H1 (cell line): ENCODE measurements around the gene MAP4. TPM values are rescaled to one million over a fixed set of nuclear protein-coding genes. Genes with fewer than 3 reads are reported as not detected.

Experiments
- CTCF ChIA-PET: fragments of 300-600 bp; sonication (Branson Sonifier 250); formaldehyde crosslinking; loops from one replicate; lab custom pipeline; 2021; ENCODE audit not compliant: partially characterized antibody; lab: Charles Lee
- POLR2A ChIA-PET: fragments of 300-600 bp; sonication (Branson Sonifier 250); formaldehyde crosslinking; loops from one replicate; lab custom pipeline; 2021; ENCODE audit warnings: inconsistent platforms; ENCODE audit not compliant: partially characterized antibody; lab: Charles Lee
- DNase-seq, 2 experiments: peaks; one replicate each; pipeline versions ENCODE4 v3.0.0 to v3.0.0-alpha.2; 2010 to 2022; ENCODE audit warnings: low spot score in 2 of 2, low read depth in 1 of 2, mixed read lengths in 1 of 2
- FAIRE-seq: peaks from 2 replicates; lab custom pipeline; 2011; peaks lifted over from hg19 to GRCh38; lab: Jason Lieb, UNC
- H2AFZ ChIP-seq: 2 replicates; pipeline ENCODE4 v1.8.1; 2012; ENCODE audit warnings: low read length, inconsistent platforms
- H2AK5ac ChIP-seq: 2 replicates; pipeline ENCODE4 v1.6.1; 2013; ENCODE audit warnings: low read depth, low read length
- H2BK120ac ChIP-seq: replicated peaks from 2 replicates; pipeline ENCODE3; 2013; ENCODE audit warnings: low read depth, low read length, inconsistent platforms
- H2BK12ac ChIP-seq: 2 replicates; pipeline ENCODE4 v1.6.1; 2013; ENCODE audit warnings: low read depth, low read length
- H2BK15ac ChIP-seq: 2 replicates; pipeline ENCODE4 v1.6.1; 2013; ENCODE audit warnings: low read length
- H2BK20ac ChIP-seq: 2 replicates; pipeline ENCODE4 v1.6.1; 2013; ENCODE audit warnings: low read length
- H2BK5ac ChIP-seq: 2 replicates; pipeline ENCODE4 v1.6.1; 2013; ENCODE audit warnings: low read depth, low read length
- H3K14ac ChIP-seq: 2 replicates; pipeline ENCODE4 v1.6.1; 2013; ENCODE audit warnings: inconsistent platforms; ENCODE audit not compliant: insufficient read length
- H3K18ac ChIP-seq: 2 replicates; pipeline ENCODE4 v1.6.1; 2013; ENCODE audit warnings: low read length; ENCODE audit errors: extremely low read depth
- H3K23ac ChIP-seq: 2 replicates; pipeline ENCODE4 v1.6.1; 2013; ENCODE audit warnings: inconsistent platforms; ENCODE audit not compliant: insufficient read length
- H3K23me2 ChIP-seq: 2 replicates; pipeline ENCODE4 v1.6.1; 2013; ENCODE audit warnings: low read depth, low read length
- H3K27ac ChIP-seq: 2 replicates; pipeline ENCODE4 v1.6.1; 2011; ENCODE audit warnings: low read depth, low read length, inconsistent platforms
- H3K27me3 ChIP-seq, 4 experiments: replicated peaks in 1 of 4; 1 replicate in 1 of 4; 2 replicates in 3 of 4; pipeline versions ENCODE4 v1.6.1 to v1.8.1; 2011 to 2013; ENCODE audit warnings: low read length in 3 of 4, mild to moderate bottlenecking in 3 of 4, inconsistent platforms in 2 of 4, mixed read lengths in 2 of 4, moderate library complexity in 1 of 4; ENCODE audit not compliant: control insufficient read depth in 3 of 4, insufficient read depth in 3 of 4; ENCODE audit errors: extremely low read depth in 1 of 4
- H3K36me3 ChIP-seq, 4 experiments: 2 replicates each; pipeline versions ENCODE4 v1.6.1 to v1.8.1; 2011 to 2013; ENCODE audit warnings: mild to moderate bottlenecking in 4 of 4, low read length in 3 of 4, moderate library complexity in 2 of 4, control low read depth in 1 of 4, inconsistent platforms in 1 of 4; ENCODE audit not compliant: insufficient read depth in 4 of 4, control insufficient read depth in 2 of 4
- H3K4ac ChIP-seq: replicated peaks from 2 replicates; pipeline ENCODE3; 2013; ENCODE audit warnings: low read length, low read depth, mixed read lengths, inconsistent platforms; ENCODE audit not compliant: insufficient read length
- H3K4me1 ChIP-seq, 4 experiments: replicated peaks in 1 of 4; 1 replicate in 1 of 4; 2 replicates in 3 of 4; pipeline versions ENCODE4 v1.6.1 to v1.8.1; 2011 to 2013; ENCODE audit warnings: low read length in 3 of 4, inconsistent platforms in 2 of 4, mixed read lengths in 1 of 4; ENCODE audit not compliant: insufficient read depth in 4 of 4, control insufficient read depth in 3 of 4
- H3K4me2 ChIP-seq, 2 experiments: 2 replicates each; pipeline versions ENCODE4 v1.6.1 to v1.8.1; 2011 to 2013; ENCODE audit warnings: low read depth in 2 of 2, low read length in 2 of 2, control low read depth in 1 of 2, inconsistent platforms in 1 of 2, mild to moderate bottlenecking in 1 of 2; ENCODE audit not compliant: insufficient read depth in 1 of 2
- H3K4me3 ChIP-seq, 4 experiments: fragments of 200-600, 300-600 bp in 1 of 4; sonication (generic), shearing (Covaris generic), sonication (Bioruptor Twin) in 1 of 4; 2 replicates each; pipeline versions ENCODE4 v1.5.1 to v1.8.1; 2011 to 2016; ENCODE audit warnings: low read length in 4 of 4, low read depth in 3 of 4, control low read depth in 2 of 4, inconsistent platforms in 2 of 4, mild to moderate bottlenecking in 2 of 4, mixed read lengths in 1 of 4, moderate library complexity in 1 of 4; ENCODE audit not compliant: insufficient read depth in 2 of 4; ENCODE audit errors: extremely low read depth in 1 of 4
- H3K56ac ChIP-seq: replicated peaks from 2 replicates; pipeline ENCODE3; 2013; ENCODE audit warnings: low read depth, mild to moderate bottlenecking, mixed read lengths, low read length, inconsistent platforms; ENCODE audit not compliant: insufficient read length
- H3K79me1 ChIP-seq: 2 replicates; pipeline ENCODE4 v1.6.1; 2013; ENCODE audit warnings: low read depth, low read length, control low read depth
- H3K79me2 ChIP-seq, 2 experiments: 2 replicates each; pipeline versions ENCODE4 v1.6.1 to v1.8.1; 2012 to 2013; ENCODE audit warnings: low read length in 2 of 2, mild to moderate bottlenecking in 2 of 2, inconsistent platforms in 1 of 2; ENCODE audit not compliant: insufficient read depth in 2 of 2, control insufficient read depth in 1 of 2
- H3K9ac ChIP-seq, 4 experiments: replicated peaks in 1 of 4; 1 replicate in 1 of 4; 2 replicates in 3 of 4; pipeline versions ENCODE4 v1.6.1 to v1.8.1; 2011 to 2013; ENCODE audit warnings: low read depth in 3 of 4, low read length in 3 of 4, control low read depth in 2 of 4, mild to moderate bottlenecking in 2 of 4, moderate library complexity in 2 of 4, inconsistent platforms in 1 of 4; ENCODE audit errors: extremely low read depth in 1 of 4
- H3K9me3 ChIP-seq, 2 experiments: 2 replicates each; pipeline versions ENCODE4 v1.6.1 to v1.8.1; 2012 to 2013; ENCODE audit warnings: mild to moderate bottlenecking in 2 of 2, moderate library complexity in 2 of 2, control low read depth in 1 of 2, inconsistent platforms in 1 of 2, low read depth in 1 of 2, low read length in 1 of 2, mixed read lengths in 1 of 2; ENCODE audit not compliant: insufficient read depth in 2 of 2
- H4K20me1 ChIP-seq, 2 experiments: replicated peaks in 1 of 2; 2 replicates each; pipeline versions ENCODE3 to v1.8.1; 2011 to 2013; ENCODE audit warnings: inconsistent platforms in 2 of 2, low read length in 2 of 2, mild to moderate bottlenecking in 1 of 2; ENCODE audit not compliant: insufficient read depth in 2 of 2, control insufficient read depth in 1 of 2
- H4K5ac ChIP-seq: 2 replicates; pipeline ENCODE4 v1.6.1; 2013; ENCODE audit warnings: low read length, low read depth, mixed read lengths, inconsistent platforms; ENCODE audit not compliant: insufficient read length
- H4K8ac ChIP-seq: 2 replicates; pipeline ENCODE4 v1.8.0; 2013; ENCODE audit warnings: mild to moderate bottlenecking, moderate library complexity, low read length, inconsistent platforms; ENCODE audit not compliant: insufficient read depth; ENCODE audit errors: extremely low read depth
- H4K91ac ChIP-seq: replicated peaks from 2 replicates; pipeline ENCODE3; 2013; ENCODE audit warnings: low read length, mixed read lengths, inconsistent platforms; ENCODE audit not compliant: insufficient read length
- BACH1 ChIP-seq: IDR thresholded peaks from 2 replicates; pipeline ENCODE4 v1.6.1; 2012; ENCODE audit warnings: low read length, improper control_type of control experiment
- CEBPB ChIP-seq: IDR thresholded peaks from 2 replicates; pipeline ENCODE4 v1.6.1; 2012; ENCODE audit warnings: low read depth, low read length
- CHD1 ChIP-seq: IDR thresholded peaks from 2 replicates; pipeline ENCODE4 v1.6.1; 2012; ENCODE audit warnings: low read depth, low read length, improper control_type of control experiment
- CHD2 ChIP-seq: IDR thresholded peaks from 2 replicates; pipeline ENCODE4 v1.6.1; 2012; ENCODE audit warnings: low read length, improper control_type of control experiment
- EP300 ChIP-seq, 2 experiments: IDR thresholded peaks; 1 replicate in 1 of 2; 2 replicates in 1 of 2; pipeline ENCODE4 v1.6.1; 2011 to 2012; ENCODE audit warnings: low read depth in 2 of 2, low read length in 2 of 2, mild to moderate bottlenecking in 2 of 2, borderline replicate concordance in 1 of 2, inconsistent platforms in 1 of 2, moderate library complexity in 1 of 2
- SP2 ChIP-seq: IDR thresholded peaks from 2 replicates; pipeline ENCODE4 v1.6.1; 2012; ENCODE audit warnings: mild to moderate bottlenecking, low read length, inconsistent platforms
- SP4 ChIP-seq: IDR thresholded peaks from 2 replicates; pipeline ENCODE4 v1.6.1; 2012; ENCODE audit warnings: low read length, inconsistent platforms
- YY1 ChIP-seq: IDR thresholded peaks from 2 replicates; pipeline ENCODE4 v1.6.1; 2011; ENCODE audit warnings: low read depth, mild to moderate bottlenecking, low read length
- WGBS, 2 experiments: shearing (Covaris generic) in 1 of 2; methylation state at CpG; one replicate each; pipeline versions ENCODE4 v1.1.6 to v1.1.7; 2013 to 2015; ENCODE audit warnings: low lambda C conversion rate in 2 of 2, mixed read lengths in 2 of 2, inconsistent platforms in 1 of 2, low coverage in 1 of 2, missing lambda C conversion rate in 1 of 2; ENCODE audit not compliant: insufficient replicate concordance in 2 of 2, insufficient coverage in 1 of 2, insufficient read length in 1 of 2; ENCODE audit errors: extremely low coverage in 1 of 2, missing lambda C conversion rate in 1 of 2; 5-methylcytosine and 5-hydroxymethylcytosine counted together
- polyA plus RNA-seq, 7 experiments: library from polyadenylated mRNA; depleted of rRNA in 3 of 7; stranded (reverse) in 5 of 7; unstranded in 2 of 7; fragments of >200 nt in 5 of 7; fragments of 200-250 nt in 2 of 7; gene quantifications; 1 replicate in 5 of 7; 2 replicates in 1 of 7; 4 replicates in 1 of 7; pipeline versions ENCODE4 v1.2.1 to v1.2.3, GENCODE V29; 2011 to 2013; ENCODE audit warnings: missing spikeins in 2 of 7, mixed read lengths in 2 of 7
- total RNA-seq: library from RNA; stranded (reverse); fragmentation: NEBNext Ultra II Directional; extraction: Animal tissue kit (Norgen Biotek cat#: 25700); gene quantifications from 2 replicates; pipeline ENCODE4 v1.2.1, GENCODE V29; 2021

Gene MAP4
- total and polyA plus RNA-seq, 2 of the 8 experiments (the other 6 are each of a cell fraction or from before 2014, with no cell fraction given) = 67.0 to 179 TPM

DNA sequence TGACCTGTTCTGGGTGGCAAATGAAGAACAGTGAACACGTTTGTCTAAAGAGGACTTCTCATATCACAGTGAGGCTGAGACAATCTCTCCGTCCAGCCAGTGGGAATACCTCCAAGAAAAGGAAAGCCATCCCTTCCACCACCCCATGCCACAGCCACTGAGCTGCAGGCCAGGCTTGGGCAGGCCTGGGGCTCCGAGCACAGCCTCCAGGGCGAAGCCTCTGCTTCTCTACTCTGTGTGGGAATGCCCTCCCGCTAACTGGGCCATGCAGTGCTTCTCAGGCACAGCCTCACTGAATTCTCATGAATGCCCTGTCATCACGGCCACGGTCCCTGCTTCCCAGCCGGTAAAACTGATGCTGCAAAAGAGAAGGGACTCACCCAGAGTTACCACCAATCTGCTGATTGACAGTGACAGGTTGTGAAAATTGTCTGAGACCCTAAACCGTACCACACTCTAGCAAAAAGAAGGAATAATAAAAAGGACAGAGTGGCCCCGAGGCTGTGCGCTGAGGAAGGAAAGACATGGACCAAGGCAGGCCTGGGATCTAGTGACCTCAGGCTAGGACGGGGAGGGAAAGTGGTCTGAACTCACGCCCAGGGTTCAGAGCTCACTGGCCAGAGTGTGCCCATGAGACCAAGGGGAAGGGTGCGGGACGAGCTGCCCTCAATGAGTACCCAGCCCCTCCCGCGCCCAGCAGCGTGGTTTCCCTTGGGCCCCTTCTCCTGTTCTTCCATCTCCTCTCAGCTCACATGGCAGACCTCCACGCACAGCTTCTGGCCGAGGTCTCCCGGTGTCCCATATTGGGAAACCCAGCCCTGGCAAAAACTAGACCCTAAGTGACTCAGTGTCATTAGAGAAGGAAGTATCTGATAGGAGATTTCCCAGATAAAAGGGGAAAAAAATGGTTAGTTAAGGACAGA, 160.5 kb downstream of the MAP4 start:
- Histone ChIP-seq H3K4me3 (no peak overlapping the region), H3K27ac (no peak overlapping the region), H3K14ac (no peak overlapping the region), H3K79me1 (no peaks in the 10 kb centered on the region), H3K9me3 (no peaks in the 10 kb centered on the region), H3K27me3 (no peaks in the 10 kb centered on the region), H3K23me2 (no peaks in the 10 kb centered on the region; the same call in 1 of the 2 replicates), H4K20me1 (peaks cover 2 to 15% of the 10 kb centered on the region in 2 experiments), H3K36me3 (peaks cover 15 to 43% (median 26%) of the 10 kb centered on the region in 4 experiments; a peak in 6 of 8 replicates), H4K8ac (no peak overlapping the region), H3K23ac (no peak overlapping the region), H3K4ac (no peak overlapping the region), H2BK20ac (no peak overlapping the region), H2BK5ac (no peak overlapping the region), H2AFZ (no peak overlapping the region), H3K18ac (no peak overlapping the region), H4K91ac (no peak overlapping the region), H3K4me1 (no peaks in the 10 kb centered on the region), H3K4me2 (no peak overlapping the region), H3K9ac (no peak overlapping the region), H2BK15ac (no peak overlapping the region), H2BK12ac (no peak overlapping the region), H2BK120ac (no peak overlapping the region), H4K5ac (no peak overlapping the region), H3K56ac (no peak overlapping the region), H3K79me2 (no peaks in the 10 kb centered on the region), H2AK5ac (no peak overlapping the region)
- FAIRE-seq (no peak), DNase-seq (no peak)
- whole genome bisulfite sequencing, 2 experiments = 94% methylated on average over 21 of the region's 21 CpGs; no CpG with 5 or more reads in 1 of the 2 experiments
- TF ChIP-seq CHD1 (no peak), SP2 (no peak), SP4 (no peak), YY1 (no peak), CHD2 (no peak), CEBPB (no peak), EP300 (IDR thresholded peaks at IDR 0.05; ENCODE audit: borderline replicate concordance in 1 of 2, low read depth in 2 of 2, low read length in 2 of 2) (no peak), BACH1 (no peak)
- POLR2A ChIA-PET = interaction anchor here (0.6 to 1.3 kb wide), 4 partner anchors 8 to 39 kb away, joined by 3 to 6 read pairs (median 4); no protein-coding TSS in a partner anchor
- CTCF ChIA-PET = interaction anchor here (0.6 to 5.0 kb wide), 10 partner anchors 10 to 296 kb away, joined by 3 to 38 read pairs (median 4); no protein-coding TSS in a partner anchor
